DND-41 (cell line): ENCODE measurements around the gene GPANK1.
A peak's percentile ranks its signal among the peaks of the same experiment; 100 is the strongest.

Experiments
- ATAC-seq: fragments of 200-7000 bp; cut with Tn5 transposase; 3 replicates; pipeline ENCODE4 v1.9.1; 2021; ENCODE audit warnings: low read depth; ENCODE audit not compliant: insufficient read depth
- DNase-seq: peaks from one replicate; pipeline ENCODE4 v3.0.0-alpha.2; 2020
- H2AFZ ChIP-seq: 2 replicates; pipeline ENCODE4 v1.6.0; 2012; ENCODE audit warnings: low read depth, low read length
- H3K27ac ChIP-seq: 2 replicates; pipeline ENCODE4 v1.5.1; 2012; ENCODE audit warnings: low read length, inconsistent platforms
- H3K27me3 ChIP-seq: fragments of 200-600 bp; sonication (generic); 2 replicates; pipeline ENCODE4 v1.6.0; 2012; ENCODE audit warnings: low read length, mild to moderate bottlenecking, inconsistent platforms; ENCODE audit not compliant: insufficient read depth, poor library complexity
- H3K36me3 ChIP-seq: 2 replicates; pipeline ENCODE4 v1.5.1; 2012; ENCODE audit warnings: low read length, inconsistent platforms; ENCODE audit not compliant: insufficient read depth
- H3K4me1 ChIP-seq: 2 replicates; pipeline ENCODE4 v1.5.1; 2012; ENCODE audit warnings: mild to moderate bottlenecking, low read length; ENCODE audit not compliant: insufficient read depth
- H3K4me2 ChIP-seq: 2 replicates; pipeline ENCODE4 v1.6.0; 2012; ENCODE audit warnings: mild to moderate bottlenecking, moderate library complexity, low read length, inconsistent platforms; ENCODE audit not compliant: insufficient read depth
- H3K4me3 ChIP-seq, 2 experiments: fragments of 200-600 bp in 1 of 2; shearing (Covaris generic) in 1 of 2; 2 replicates each; pipeline ENCODE4 v1.5.1; 2012 to 2016; ENCODE audit warnings: inconsistent platforms in 2 of 2, low read length in 2 of 2, mild to moderate bottlenecking in 2 of 2, low read depth in 1 of 2, moderate library complexity in 1 of 2
- H3K79me2 ChIP-seq: 2 replicates; pipeline ENCODE4 v1.6.0; 2012; ENCODE audit warnings: low read length, inconsistent platforms; ENCODE audit not compliant: insufficient read depth
- H3K9ac ChIP-seq: 2 replicates; pipeline ENCODE4 v1.6.0; 2012; ENCODE audit warnings: low read depth, mild to moderate bottlenecking, inconsistent platforms, low read length, moderate library complexity
- H3K9me3 ChIP-seq: 2 replicates; pipeline ENCODE4 v1.5.1; 2012; ENCODE audit warnings: low read length, moderate library complexity, mild to moderate bottlenecking, inconsistent platforms; ENCODE audit not compliant: insufficient read depth, severe bottlenecking
- H4K20me1 ChIP-seq: 2 replicates; pipeline ENCODE4 v1.6.0; 2012; ENCODE audit warnings: low read length; ENCODE audit not compliant: insufficient read depth
- CTCF ChIP-seq: IDR thresholded peaks from 2 replicates; pipeline ENCODE4 v1.5.1; 2012; ENCODE audit warnings: borderline replicate concordance, low read length, moderate library complexity, mild to moderate bottlenecking; ENCODE audit not compliant: poor library complexity, severe bottlenecking; ENCODE audit errors: extremely low read depth
- EZH2 ChIP-seq: IDR thresholded peaks from 3 replicates; pipeline ENCODE4 v1.6.1; 2012; ENCODE audit warnings: borderline replicate concordance, low read depth, mild to moderate bottlenecking, moderate library complexity, low read length, inconsistent platforms; ENCODE audit not compliant: severe bottlenecking

GPANK1 gene

GRCh38 chr6:31669676-31670075 lies 4.9 kb upstream of the GPANK1 start, which contains the start of gene LY6G5B:
LY6G5B (plus strand) TSS chr6:31669976; CDS start chr6:31670951, 975 bp downstream.
- H4K20me1 ChIP-seq: peaks cover 20% of the 10 kb centered on the region; the same call in 1 of the 2 replicates
- peaks cover 65% of the 10 kb centered on the region for H3K36me3 ChIP-seq
- no peak within 1 kb of the TSS for H2AFZ ChIP-seq
- TF ChIP-seq CTCF: no peak
- TF ChIP-seq EZH2: no peak
- H3K4me3 ChIP-seq: no peak within 1 kb of the TSS
- H3K9me3 ChIP-seq: no peaks in the 10 kb centered on the region
- peaks cover 47% of the 10 kb centered on the region for H3K79me2 ChIP-seq
- no peak within 1 kb of the TSS for H3K9ac ChIP-seq
- ATAC-seq (no peak), DNase-seq (no peak)
- peaks cover 27% of the 10 kb centered on the region for H3K4me1 ChIP-seq
- no peaks in the 10 kb centered on the region for H3K27me3 ChIP-seq
- no peak within 1 kb of the TSS for H3K27ac ChIP-seq
- H3K4me2 ChIP-seq: 0 out of 2 replicates have a peak within 1 kb of the TSS, but pooled peaks have one; percentile 0

DNA sequence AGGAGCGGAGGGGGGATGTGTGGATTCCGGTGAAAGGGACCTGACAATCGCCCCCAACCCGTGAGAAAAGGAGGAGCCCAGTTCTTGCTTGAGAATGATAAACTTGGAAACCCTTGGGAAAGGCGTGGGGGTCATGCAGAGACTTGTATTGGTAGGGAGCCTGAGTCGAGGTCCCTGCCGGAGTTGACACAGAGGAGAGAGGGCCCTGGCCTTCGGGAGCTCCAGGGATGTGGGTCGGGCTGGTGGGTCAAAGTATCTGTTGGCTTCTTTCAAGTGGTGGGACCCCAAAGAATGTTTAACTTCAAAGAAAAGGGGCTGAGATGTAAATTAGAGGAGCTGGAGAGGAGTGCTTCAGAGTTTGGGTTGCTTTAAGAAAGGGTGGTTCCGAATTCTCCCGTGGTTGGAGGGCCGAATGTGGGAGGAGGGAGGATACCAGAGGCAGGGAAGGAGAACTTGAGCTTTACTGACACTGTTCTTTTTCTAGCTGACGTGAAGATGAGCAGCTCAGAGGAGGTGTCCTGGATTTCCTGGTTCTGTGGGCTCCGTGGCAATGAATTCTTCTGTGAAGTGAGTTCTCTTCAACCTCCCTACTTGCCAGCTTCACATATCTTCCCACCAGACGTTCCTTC lies 1.7 kb upstream of the GPANK1 start:
- DNase-seq (no peak), ATAC-seq (no peak)
- Histone ChIP-seq H3K9me3 (no peaks in the 10 kb centered on the region), H3K4me2 (peak overlapping the region; percentile 85), H3K36me3 (peaks cover 78% of the 10 kb centered on the region), H2AFZ (peak overlapping the region; percentile 79), H3K4me3 (peak overlapping the region; percentile 88 to 91), H3K9ac (peak overlapping the region; percentile 85), H3K27me3 (no peaks in the 10 kb centered on the region), H3K27ac (peak overlapping the region; percentile 91), H3K79me2 (peaks cover 79% of the 10 kb centered on the region), H3K4me1 (peaks cover 58% of the 10 kb centered on the region), H4K20me1 (peaks cover 20% of the 10 kb centered on the region; the same call in 1 of the 2 replicates)
- TF ChIP-seq EZH2: no peak
- no peak for TF ChIP-seq CTCF

DNA sequence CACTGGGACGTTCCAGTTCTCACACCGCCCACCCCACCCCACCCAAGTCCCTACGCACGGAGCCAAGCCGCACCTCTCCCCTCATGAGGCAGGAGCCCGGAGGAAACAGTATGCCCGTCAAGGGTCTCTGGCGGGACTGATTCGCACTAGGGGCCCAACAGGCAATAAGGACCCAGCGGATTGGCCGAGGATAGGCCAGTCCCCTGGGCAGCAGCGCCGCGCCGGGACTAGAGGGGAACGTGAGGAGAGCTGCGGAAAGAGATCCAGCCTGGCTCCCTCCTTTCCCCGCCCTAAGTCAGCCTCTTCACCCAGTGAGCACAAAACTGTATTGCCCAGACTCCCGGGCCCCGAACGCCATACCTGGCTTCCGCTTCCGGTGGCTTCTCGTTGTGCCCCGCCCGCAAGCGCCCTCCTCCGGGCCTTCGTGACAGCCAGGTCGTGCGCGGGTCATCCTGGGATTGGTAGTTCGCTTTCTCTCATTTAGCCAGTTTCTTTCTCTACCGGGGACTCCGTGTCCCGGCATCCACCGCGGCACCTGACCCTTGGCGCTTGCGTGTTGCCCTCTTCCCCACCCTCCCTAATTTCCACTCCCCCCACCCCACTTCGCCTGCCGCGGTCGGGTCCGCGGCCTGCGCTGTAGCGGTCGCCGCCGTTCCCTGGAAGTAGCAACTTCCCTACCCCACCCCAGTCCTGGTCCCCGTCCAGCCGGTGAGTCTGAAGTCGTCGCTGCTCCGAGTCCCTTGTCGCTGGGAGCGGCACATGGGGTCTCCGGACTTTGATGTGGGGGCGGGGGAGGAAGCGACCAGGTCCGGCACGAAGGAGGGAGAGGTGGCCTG lies 922 bp upstream of the GPANK1 start, which contains the start of gene CSNK2B:
TSS of gene CSNK2B (plus strand) at position 580 of the 836 bp plus-strand sequence. CDS start 752 bp downstream, outside the sequence.
- Histone ChIP-seq H3K27ac (peak within 1 kb of the TSS; percentile 96), H3K9me3 (no peaks in the 10 kb centered on the region), H3K9ac (peak within 1 kb of the TSS; percentile 85), H3K4me2 (peak within 1 kb of the TSS; percentile 92), H3K79me2 (peaks cover 85% of the 10 kb centered on the region), H4K20me1 (peaks cover 17% of the 10 kb centered on the region; the same call in 1 of the 2 replicates), H3K36me3 (peaks cover 70% of the 10 kb centered on the region), H3K27me3 (no peaks in the 10 kb centered on the region), H3K4me1 (peaks cover 65% of the 10 kb centered on the region), H3K4me3 (peak within 1 kb of the TSS; percentile 88 to 91), H2AFZ (peak within 1 kb of the TSS; percentile 79)
- peak; percentile 99 for DNase-seq
- peak; percentile 79 for ATAC-seq
- TF ChIP-seq EZH2 (no peak), CTCF (no peak)
